GM23248 (cell line): ENCODE results near the gene MST1. TPM values are rescaled to one million over a fixed set of nuclear protein-coding genes. Genes with fewer than 3 reads are reported as not detected.
"Not testable (repeated sequence)": the region's sequence is repeated elsewhere in the genome, so short reads cannot be mapped to it uniquely, and the experiment has no call there.

Source experiments
- DNase-seq: peaks from one replicate; pipeline ENCODE4 v3.0.0-alpha.2; 2015
- H2AFZ ChIP-seq: fragments of 200-600 bp; sonication (generic); 2 replicates; pipeline ENCODE4 v1.6.1; 2016; ENCODE audit warnings: antibody characterized with exemption
- H3F3A ChIP-seq: fragments of 200-600 bp; sonication (generic); 2 replicates; pipeline ENCODE4 v1.6.1; 2016; ENCODE audit warnings: mild to moderate bottlenecking, antibody characterized with exemption, mixed run types; ENCODE audit not compliant: insufficient read depth
- H3K27ac ChIP-seq: fragments of 200-600 bp; sonication (generic); 2 replicates; pipeline ENCODE4 v1.5.1; 2016; ENCODE audit warnings: mild to moderate bottlenecking
- H3K27me3 ChIP-seq: fragments of 200-600 bp; sonication (generic); replicated peaks from 2 replicates; pipeline ENCODE4 v1.6.1; 2016; ENCODE audit warnings: mild to moderate bottlenecking; ENCODE audit not compliant: insufficient read depth
- H3K36me3 ChIP-seq: fragments of 200-600 bp; sonication (generic); 2 replicates; pipeline ENCODE4 v1.6.1; 2016; ENCODE audit warnings: low read depth, mild to moderate bottlenecking
- H3K4me1 ChIP-seq: fragments of 200-600 bp; sonication (generic); 2 replicates; pipeline ENCODE4 v1.6.1; 2016; ENCODE audit warnings: mild to moderate bottlenecking; ENCODE audit not compliant: insufficient read depth
- H3K4me2 ChIP-seq: fragments of 200-600 bp; sonication (generic); one replicate; pipeline ENCODE4 v1.6.1; 2016; ENCODE audit warnings: mild to moderate bottlenecking; ENCODE audit not compliant: unreplicated experiment
- H3K4me3 ChIP-seq: fragments of 200-600 bp; sonication (generic); 2 replicates; pipeline ENCODE4 v1.5.1; 2016; ENCODE audit warnings: mild to moderate bottlenecking
- H3K79me2 ChIP-seq: fragments of 200-600 bp; sonication (generic); 2 replicates; pipeline ENCODE4 v1.6.1; 2016; ENCODE audit warnings: mild to moderate bottlenecking; ENCODE audit not compliant: insufficient read depth
- H3K9ac ChIP-seq: fragments of 200-600 bp; sonication (generic); 2 replicates; pipeline ENCODE4 v1.6.1; 2016; ENCODE audit warnings: mild to moderate bottlenecking
- H3K9me2 ChIP-seq: fragments of 200-600 bp; sonication (generic); 2 replicates; pipeline ENCODE4 v1.6.1; 2016; ENCODE audit warnings: mixed run types, mild to moderate bottlenecking, moderate library complexity; ENCODE audit not compliant: insufficient read depth
- H3K9me3 ChIP-seq: fragments of 200-600 bp; sonication (generic); one replicate; pipeline ENCODE4 v1.6.1; 2017; ENCODE audit warnings: low read depth
- H4K20me1 ChIP-seq: fragments of 200-600 bp; sonication (generic); 2 replicates; pipeline ENCODE4 v1.6.0; 2016; ENCODE audit not compliant: insufficient read depth
- WGBS, 2 experiments: methylation state at CpG; one replicate each; pipeline ENCODE4 v1.1.6; 2015 to 2017; ENCODE audit warnings: low lambda C conversion rate in 2 of 2, low coverage in 1 of 2; ENCODE audit errors: missing lambda C conversion rate in 2 of 2; 5-methylcytosine and 5-hydroxymethylcytosine counted together
- in situ Hi-C: fragments of 300-500 bp; cut with MboI; formaldehyde crosslinking; loops from 2 replicates; pipeline ENCODE4 v1.15.0; 2020
- polyA plus RNA-seq: library from polyadenylated mRNA; unstranded; fragments of >200 nt; fragmentation: Nextera tagmentation; extraction: Ambion mirVana; gene quantifications from 2 replicates; pipeline ENCODE4 v1.2.1, GENCODE V29; 2016
- total RNA-seq: library from RNA; depleted of rRNA; stranded (reverse); fragments of >200 nt; shearing (Covaris generic); gene quantifications from 2 replicates; pipeline ENCODE4 v1.2.3, GENCODE V29; 2014

MST1 gene
- total and polyA plus RNA-seq, 2 experiments from 2014 or later: 3.0 to 6.4 TPM

GRCh38 chr3:49691481-49691880 is 2.2 kb upstream of the MST1 start:
- in situ Hi-C loops, H4K20me1 ChIP-seq, DNase-seq, H3K4me2 ChIP-seq, H3K27me3 ChIP-seq, H3K9ac ChIP-seq, H3K9me3 ChIP-seq, H3K27ac ChIP-seq, H3K4me3 ChIP-seq, H3K36me3 ChIP-seq, H3K9me2 ChIP-seq, H3F3A ChIP-seq, H2AFZ ChIP-seq: not testable (repeated sequence)
- Histone ChIP-seq H3K4me1 (peaks cover 11% of the 10 kb centered on the region; the same call in 1 of the 2 replicates), H3K79me2 (peaks cover 53% of the 10 kb centered on the region)
- 98 to 100% methylated on average over 3 of the region's 3 CpGs for WGBS, 2 experiments

- H3K27me3 ChIP-seq, H2AFZ ChIP-seq, H3K27ac ChIP-seq, H3K9ac ChIP-seq, in situ Hi-C loops, H3K4me3 ChIP-seq, H4K20me1 ChIP-seq, H3F3A ChIP-seq, H3K9me2 ChIP-seq, DNase-seq, H3K9me3 ChIP-seq, H3K36me3 ChIP-seq: not testable (repeated sequence)
- Histone ChIP-seq H3K79me2 (peaks cover 53% of the 10 kb centered on the region), H3K4me2 (peak overlapping the region; percentile 98), H3K4me1 (peaks cover 11% of the 10 kb centered on the region; the same call in 1 of the 2 replicates)
- WGBS, 2 experiments: 91 to 92% methylated on average over 3 of the region's 3 CpGs
Observed at GRCh38 chr3:49690856-49691255, 1.6 kb upstream of the MST1 start.

GRCh38 chr3:49689908-49690624 is 792 bp upstream of the MST1 start:
- in situ Hi-C loops, H4K20me1 ChIP-seq, H3K27me3 ChIP-seq, H3K9me3 ChIP-seq, H3K36me3 ChIP-seq, H3K9me2 ChIP-seq, H3K27ac ChIP-seq, H3F3A ChIP-seq: not testable (repeated sequence)
- Histone ChIP-seq H2AFZ (peak overlapping the region; percentile 96), H3K4me3 (peak overlapping the region; percentile 93), H3K79me2 (peaks cover 53% of the 10 kb centered on the region), H3K4me1 (peaks cover 11% of the 10 kb centered on the region; the same call in 1 of the 2 replicates), H3K4me2 (peak overlapping the region; percentile 98), H3K9ac (peak overlapping the region; percentile 88)
- WGBS, 2 experiments: 8 to 9% methylated on average over 16 of the region's 16 CpGs
- peak; percentile 47 for DNase-seq

GRCh38 chr3:49688338-49689045 is 782 bp downstream of the MST1 start:
- H3K27me3 ChIP-seq, in situ Hi-C loops, H3K36me3 ChIP-seq, H3F3A ChIP-seq, DNase-seq, H3K9me3 ChIP-seq, H4K20me1 ChIP-seq, H3K9me2 ChIP-seq: not testable (repeated sequence)
- Histone ChIP-seq H3K4me2 (peak overlapping the region; percentile 98), H3K4me3 (peak overlapping the region; percentile 93), H3K9ac (peak overlapping the region; percentile 88), H3K27ac (peak overlapping the region; percentile 30), H3K4me1 (peaks cover 11% of the 10 kb centered on the region; the same call in 1 of the 2 replicates), H2AFZ (peak overlapping the region; percentile 96), H3K79me2 (peaks cover 39% of the 10 kb centered on the region)
- WGBS, 2 experiments: 75 to 79% methylated on average over 7 of the region's 7 CpGs

- H3K4me3 ChIP-seq, H3K4me2 ChIP-seq, H3K36me3 ChIP-seq, H2AFZ ChIP-seq, H3K27ac ChIP-seq, H3K9ac ChIP-seq, DNase-seq, H4K20me1 ChIP-seq, in situ Hi-C loops, H3K27me3 ChIP-seq, H3K9me3 ChIP-seq, H3K9me2 ChIP-seq, H3F3A ChIP-seq: not testable (repeated sequence)
- H3K4me1 ChIP-seq: peaks cover 11% of the 10 kb centered on the region; the same call in 1 of the 2 replicates
- H3K79me2 ChIP-seq: peaks cover 31% of the 10 kb centered on the region
- WGBS, 2 experiments: 90% methylated on average over 11 to 12 of the region's 12 CpGs
Observed at GRCh38 chr3:49687424-49687795, 1.9 kb downstream of the MST1 start.

GRCh38 chr3:49686769-49687423 is 2.4 kb downstream of the MST1 start:
- WGBS, 2 experiments: 12 to 17% methylated on average over 36 to 42 of the region's 44 CpGs

GRCh38 chr3:49686346-49686745 is 2.9 kb downstream of the MST1 start:
- DNase-seq, H3K9me2 ChIP-seq, H3K36me3 ChIP-seq, in situ Hi-C loops, H3K27me3 ChIP-seq, H3K9ac ChIP-seq, H3K9me3 ChIP-seq, H3F3A ChIP-seq, H3K27ac ChIP-seq, H4K20me1 ChIP-seq: not testable (repeated sequence)
- peaks cover 20% of the 10 kb centered on the region for H3K79me2 ChIP-seq
- H3K4me1 ChIP-seq: peaks cover 11% of the 10 kb centered on the region; the same call in 1 of the 2 replicates
- peak overlapping the region; percentile 34 for H3K4me2 ChIP-seq
- peak overlapping the region; percentile 39; the same call in 1 of the 2 replicates for H2AFZ ChIP-seq
- H3K4me3 ChIP-seq: peak overlapping the region; percentile 51
- 5 to 6% methylated on average over 20 to 29 of the region's 29 CpGs for WGBS, 2 experiments

More at GRCh38 chr3:49686769-49687423, 2.4 kb downstream of the MST1 start:
- Histone ChIP-seq H3K79me2 (peaks cover 26% of the 10 kb centered on the region), H3K4me2 (peak overlapping the region; percentile 34), H3K4me3 (peak overlapping the region; percentile 51), H2AFZ (peak overlapping the region; percentile 39; the same call in 1 of the 2 replicates), H3K4me1 (peaks cover 11% of the 10 kb centered on the region; the same call in 1 of the 2 replicates)
- H3K9me2 ChIP-seq, H3F3A ChIP-seq, H3K9me3 ChIP-seq, H3K36me3 ChIP-seq, H3K27ac ChIP-seq, in situ Hi-C loops, H3K27me3 ChIP-seq, H3K9ac ChIP-seq, H4K20me1 ChIP-seq: not testable (repeated sequence)
- DNase-seq: peak; percentile 67
